ENCODE results near the gene CGGBP1.

Gene CGGBP1

GRCh38 chr3:88058581-88059379 is at the start of gene CGGBP1, which contains the start of gene ZNF654:
TSS of gene CGGBP1 (minus strand) at chr3:88059005. CDS start at chr3:88055976, 3,029 bp downstream.
TSS of gene ZNF654 (plus strand) at chr3:88059255. CDS start at chr3:88059320, 65 bp downstream.
- peak; percentile 96 for DNase-seq

- no peak for DNase-seq
Measured at GRCh38 chr3:88105325-88105724, 46.5 kb upstream of the CGGBP1 start.

- DNase-seq = no peak
Measured at GRCh38 chr3:88101142-88101541, 42.3 kb upstream of the CGGBP1 start.

GRCh38 chr3:88093266-88093665 is 34.5 kb upstream of the CGGBP1 start:
- no peak for DNase-seq

GRCh38 chr3:88092270-88092669 is 33.5 kb upstream of the CGGBP1 start:
- DNase-seq = no peak

- DNase-seq = no peak
Measured at GRCh38 chr3:88090681-88091080, 31.9 kb upstream of the CGGBP1 start.

- no peak for DNase-seq
Measured at GRCh38 chr3:88084097-88084501, 25.3 kb upstream of the CGGBP1 start.

GRCh38 chr3:88082854-88083253 is 24.0 kb upstream of the CGGBP1 start:
- DNase-seq = no peak

GRCh38 chr3:88078932-88079331 is 20.1 kb upstream of the CGGBP1 start:
- no peak for DNase-seq

GRCh38 chr3:88076712-88077111 is 17.9 kb upstream of the CGGBP1 start:
- no peak for DNase-seq

GRCh38 chr3:88075497-88075896 is 16.7 kb upstream of the CGGBP1 start:
- DNase-seq = no peak

- DNase-seq = no peak
Measured at GRCh38 chr3:88075072-88075471, 16.3 kb upstream of the CGGBP1 start.

GRCh38 chr3:88061746-88062145 is 2.9 kb upstream of the CGGBP1 start:
- DNase-seq = no peak

GRCh38 chr3:88059380-88060170 is 770 bp upstream of the CGGBP1 start:
- DNase-seq = no peak

- peak; percentile 70 for DNase-seq
Measured at GRCh38 chr3:88058306-88058580, 562 bp downstream of the CGGBP1 start.

GRCh38 chr3:88057630-88058305 is 1.0 kb downstream of the CGGBP1 start:
- DNase-seq = no peak

GRCh38 chr3:88046766-88047165 is 12.0 kb downstream of the CGGBP1 start:
- DNase-seq = no peak

- DNase-seq = no peak
Measured at GRCh38 chr3:88044411-88044810, 14.4 kb downstream of the CGGBP1 start.

GRCh38 chr3:88041005-88041404 is 17.8 kb downstream of the CGGBP1 start:
- no peak for DNase-seq

- DNase-seq = no peak
Measured at GRCh38 chr3:88040529-88040928, 18.3 kb downstream of the CGGBP1 start.

- DNase-seq = no peak
Measured at GRCh38 chr3:88038566-88038965, 20.2 kb downstream of the CGGBP1 start.

- DNase-seq = no peak
Measured at GRCh38 chr3:88036221-88036620, 22.6 kb downstream of the CGGBP1 start.

GRCh38 chr3:88034491-88035275 is 24.1 kb downstream of the CGGBP1 start:
- no peak for DNase-seq

Measured in NCI-H2227 treated with DMSO at 0.1 percent for 48 hours (cell line).